Esophagus squamous epithelium (tissue), 5 donors: ENCODE results near the gene DNTT. TPM values are rescaled to one million over a fixed set of nuclear protein-coding genes. Genes with fewer than 3 reads are reported as not detected.

Experiments used
- DNase-seq: peaks from one replicate; lab custom pipeline; 2025; lab: John Stamatoyannopoulos, UW
- H3K27ac ChIP-seq, 4 donors: fragments of 200-600 bp; sonication (generic); one replicate each; pipeline ENCODE4 v1.5.1; 2016 to 2019; ENCODE audit warnings: mild to moderate bottlenecking in 1 of 4
- H3K27me3 ChIP-seq, 4 donors: fragments of 200-600 bp; sonication (generic); 1 replicate in 3 of 4; 2 replicates in 1 of 4; pipeline versions ENCODE4 v1.5.1 to v1.6.0; 2017 to 2021; ENCODE audit warnings: antibody characterized with exemption in 1 of 4
- H3K36me3 ChIP-seq, 3 donors: fragments of 200-600 bp; sonication (generic); one replicate each; pipeline ENCODE4 v1.5.1; 2016 to 2019
- H3K4me1 ChIP-seq, 3 donors: fragments of 200-600 bp; sonication (generic); one replicate each; pipeline ENCODE4 v1.5.1; 2017 to 2019
- H3K4me3 ChIP-seq, 4 donors: fragments of 200-600 bp; sonication (generic); 1 replicate in 3 of 4; 2 replicates in 1 of 4; pipeline ENCODE4 v1.5.1; 2016 to 2019; ENCODE audit warnings: mild to moderate bottlenecking in 2 of 4, moderate library complexity in 1 of 4
- H3K9me3 ChIP-seq, 3 donors: fragments of 200-600 bp; sonication (generic); one replicate each; pipeline ENCODE4 v1.5.1; 2016 to 2019
- CTCF ChIP-seq, 6 experiments: fragments of 450-650 bp in 4 of 6; fragments of 200-600 bp in 2 of 6; sonication (generic) in 2 of 6; IDR thresholded peaks; one replicate each; pipeline ENCODE4 v1.5.1; 2016 to 2019; ENCODE audit warnings: antibody characterized with exemption in 6 of 6, mild to moderate bottlenecking in 4 of 6, moderate library complexity in 4 of 6
- POLR2A ChIP-seq, 4 donors: fragments of 450-650 bp; IDR thresholded peaks; one replicate each; pipeline ENCODE4 v1.6.1; 2017; ENCODE audit warnings: antibody characterized with exemption in 4 of 4, mild to moderate bottlenecking in 4 of 4, moderate library complexity in 3 of 4
- WGBS, 2 donors: methylation state at CpG; one replicate each; pipeline ENCODE4 v1.1.5; 2018; 5-methylcytosine and 5-hydroxymethylcytosine counted together
- intact Hi-C: fragments of 100-400 bp; cut with DNase I; formaldehyde crosslinking; loops from one replicate; pipeline ENCODE4 v1.15.0; 2022
- total RNA-seq, 4 donors: library from RNA; depleted of rRNA; stranded (reverse); fragments of >200 nt; gene quantifications; one replicate each; pipeline ENCODE4 v1.1.0, GENCODE V29; 2016
- donor health status: DM: yes; HTN: yes; CAD: no.

Gene DNTT
- total RNA-seq, 4 donors from 2014 or later: not detected

- H3K27ac ChIP-seq: peak overlapping the region; percentile 40 to 95 (median 86)
- no peak for TF ChIP-seq POLR2A (IDR thresholded peaks at IDR 0.05)
- no peak for TF ChIP-seq CTCF (IDR thresholded peaks at IDR 0.05)
- peak overlapping the region; percentile 34 to 61 (median 50) for H3K4me3 ChIP-seq
- no peaks in the 10 kb centered on the region for H3K36me3 ChIP-seq
- H3K27me3 ChIP-seq: no peaks in the 10 kb centered on the region
- H3K4me1 ChIP-seq: peaks cover 16 to 75% (median 18%) of the 10 kb centered on the region in 3 donors
- H3K9me3 ChIP-seq: no peaks in the 10 kb centered on the region
- WGBS, 2 donors: 74 to 81% methylated on average over 6 of the region's 6 CpGs
- intact Hi-C loops: no loop called here
- DNase-seq: no peak
Observed at GRCh38 chr10:96269438-96270300, 34.6 kb upstream of the DNTT start.

- Histone ChIP-seq H3K4me1 (peaks cover 18 to 79% (median 19%) of the 10 kb centered on the region in 3 donors), H3K27me3 (no peaks in the 10 kb centered on the region), H3K36me3 (no peaks in the 10 kb centered on the region), H3K27ac (peak overlapping the region; percentile 84 to 95 (median 86)), H3K4me3 (peak overlapping the region; percentile 34 to 61 (median 50)), H3K9me3 (no peaks in the 10 kb centered on the region)
- intact Hi-C loops: no loop called here
- TF ChIP-seq CTCF (IDR thresholded peaks at IDR 0.05) (no peak), POLR2A (IDR thresholded peaks at IDR 0.05) (no peak)
- DNase-seq: no peak
- 41 to 66% methylated on average over 2 of the region's 2 CpGs for WGBS, 2 donors
Observed at GRCh38 chr10:96270571-96270970, 33.7 kb upstream of the DNTT start.

GRCh38 chr10:96271016-96271815 is 33.0 kb upstream of the DNTT start, which contains the start of gene BLNK:
Gene BLNK (minus strand): TSS chr10:96271569. CDS start chr10:96271398, 171 bp downstream.
- Histone ChIP-seq H3K27ac (peak within 1 kb of the TSS; percentile 84 to 95 (median 86)), H3K9me3 (no peaks in the 10 kb centered on the region), H3K4me3 (peak within 1 kb of the TSS; percentile 34 to 61 (median 50)), H3K36me3 (no peaks in the 10 kb centered on the region), H3K4me1 (peaks cover 18 to 80% (median 24%) of the 10 kb centered on the region in 3 donors), H3K27me3 (no peaks in the 10 kb centered on the region)
- WGBS, 2 donors: 25 to 28% methylated on average over 6 of the region's 6 CpGs
- peak; percentile 37 for DNase-seq
- peak in 3 of 4 donors; percentile 38 to 76 (median 71) for TF ChIP-seq POLR2A (IDR thresholded peaks at IDR 0.05)
- no peak for TF ChIP-seq CTCF (IDR thresholded peaks at IDR 0.05)
- intact Hi-C loops: no loop called here

GRCh38 chr10:96272316-96273280 is 31.6 kb upstream of the DNTT start:
- intact Hi-C loops: no loop called here
- Histone ChIP-seq H3K4me3 (peak overlapping the region in 3 of 4 donors; percentile 6 to 22 (median 18)), H3K27me3 (no peaks in the 10 kb centered on the region), H3K27ac (peak overlapping the region; percentile 84 to 95 (median 86)), H3K4me1 (peaks cover 18 to 76% (median 27%) of the 10 kb centered on the region in 3 donors), H3K9me3 (no peaks in the 10 kb centered on the region), H3K36me3 (no peaks in the 10 kb centered on the region)
- 21 to 41% methylated on average over 8 of the region's 8 CpGs for WGBS, 2 donors
- DNase-seq: no peak
- no peak for TF ChIP-seq POLR2A (IDR thresholded peaks at IDR 0.05)
- no peak for TF ChIP-seq CTCF (IDR thresholded peaks at IDR 0.05)
